Natural killer cell (primary cell): Measurements from ENCODE around the gene GORASP1. TPM values are rescaled to one million over a fixed set of nuclear protein-coding genes. Genes with fewer than 3 reads are reported as not detected.

Source experiments
- ATAC-seq, 3 donors: fragments of 150-1000 bp in 2 of 3; fragments of 200-7000 bp in 1 of 3; cut with Tn5 transposase; 1 replicate in 1 of 3; 2 replicates in 2 of 3; pipeline ENCODE4 v1.10.0; 2021; ENCODE audit warnings: mild to moderate bottlenecking in 2 of 3, moderate library complexity in 2 of 3
- DNase-seq, 2 donors: peaks; one replicate each; pipeline versions ENCODE4 v3.0.0 to v3.0.0-alpha.2; 2013 to 2021; ENCODE audit warnings: mixed read lengths in 1 of 2
- H3K27ac ChIP-seq: one replicate; pipeline ENCODE4 v1.5.1; 2013; ENCODE audit warnings: mild to moderate bottlenecking, low read length
- H3K27me3 ChIP-seq: one replicate; pipeline ENCODE4 v1.6.1; 2013; ENCODE audit warnings: low read length; ENCODE audit not compliant: control insufficient read depth, insufficient read depth
- H3K36me3 ChIP-seq: one replicate; pipeline ENCODE4 v1.6.1; 2013; ENCODE audit warnings: low read length; ENCODE audit not compliant: control insufficient read depth, insufficient read depth
- H3K4me1 ChIP-seq: one replicate; pipeline ENCODE4 v1.6.1; 2013; ENCODE audit warnings: low read length; ENCODE audit not compliant: control insufficient read depth, insufficient read depth
- H3K4me3 ChIP-seq: one replicate; pipeline ENCODE4 v1.5.1; 2013; ENCODE audit warnings: low read length
- H3K9me3 ChIP-seq: one replicate; pipeline ENCODE4 v1.6.1; 2013; ENCODE audit warnings: low read length; ENCODE audit not compliant: control insufficient read depth, insufficient read depth
- H3K27ac Mint-ChIP-seq, 2 donors: one replicate each; pipeline ENCODE4 v1.8.0; 2022; ENCODE audit warnings: mild to moderate bottlenecking in 2 of 2, mixed read lengths in 2 of 2, moderate library complexity in 1 of 2
- H3K27me3 Mint-ChIP-seq, 2 donors: one replicate each; pipeline ENCODE4 v1.8.0; 2022; ENCODE audit warnings: low read depth in 2 of 2, mixed read lengths in 2 of 2
- H3K36me3 Mint-ChIP-seq: one replicate; pipeline ENCODE4 v1.8.0; 2022; ENCODE audit warnings: mixed read lengths
- H3K4me1 Mint-ChIP-seq, 2 donors: one replicate each; pipeline ENCODE4 v1.8.0; 2022; ENCODE audit warnings: mixed read lengths in 2 of 2
- H3K4me3 Mint-ChIP-seq: one replicate; pipeline ENCODE4 v1.8.0; 2022; ENCODE audit warnings: mild to moderate bottlenecking, moderate library complexity, mixed read lengths
- H3K9me3 Mint-ChIP-seq, 2 donors: one replicate each; pipeline ENCODE4 v1.8.0; 2022; ENCODE audit warnings: mixed read lengths in 2 of 2
- CTCF ChIP-seq: fragments of 200-600 bp; IDR thresholded peaks from one replicate; pipeline ENCODE4 v1.8.0; 2022; ENCODE audit warnings: antibody characterized with exemption
- WGBS: methylation state at CpG from one replicate; pipeline ENCODE4 v1.1.7; 2013; ENCODE audit warnings: missing lambda C conversion rate; ENCODE audit not compliant: insufficient coverage; 5-methylcytosine and 5-hydroxymethylcytosine counted together
- intact Hi-C: fragments of 100-400 bp; cut with micrococcal nuclease; formaldehyde crosslinking; loops from one replicate; pipeline ENCODE4 v1.14.2; 2022
- total RNA-seq, 4 donors: library from RNA; stranded (reverse); fragments of 120-200 nt in 1 of 4; gene quantifications; one replicate each; pipeline versions ENCODE4 v1.2.3 to v1.2.4, GENCODE V29; 2013 to 2022

GORASP1 gene
- total RNA-seq, 3 donors from 2014 or later (not counting 1 experiment from before 2014, with no cell fraction given): 20.2 to 21.3 (median 20.8) TPM

GRCh38 chr3:39112113-39112512, 4.7 kb upstream of the GORASP1 start:
- no peak overlapping the region for H3K4me3 Mint-ChIP-seq
- DNase-seq (peak in 1 of 2 donors; percentile 9), ATAC-seq (no peak)
- no peaks in the 10 kb centered on the region for H3K9me3 Mint-ChIP-seq
- H3K27me3 Mint-ChIP-seq: peaks cover 26 to 57% of the 10 kb centered on the region in 2 donors
- Histone ChIP-seq H3K27ac (no peak overlapping the region), H3K4me3 (no peak overlapping the region), H3K4me1 (peaks cover 19% of the 10 kb centered on the region), H3K36me3 (no peaks in the 10 kb centered on the region), H3K9me3 (no peaks in the 10 kb centered on the region), H3K27me3 (no peaks in the 10 kb centered on the region)
- peaks cover 22% of the 10 kb centered on the region in 2 donors for H3K4me1 Mint-ChIP-seq
- H3K27ac Mint-ChIP-seq: no peak overlapping the region
- intact Hi-C loops: no loop called here
- WGBS: 92% methylated on average over 3 of the region's 3 CpGs
- no peak for TF ChIP-seq CTCF
- H3K36me3 Mint-ChIP-seq: no peaks in the 10 kb centered on the region

GRCh38 chr3:39110041-39110639, 2.7 kb upstream of the GORASP1 start:
- 93% methylated on average over 2 of the region's 2 CpGs for WGBS
- Histone ChIP-seq H3K9me3 (no peaks in the 10 kb centered on the region), H3K27me3 (no peaks in the 10 kb centered on the region), H3K4me3 (no peak overlapping the region), H3K27ac (no peak overlapping the region), H3K4me1 (peaks cover 28% of the 10 kb centered on the region), H3K36me3 (no peaks in the 10 kb centered on the region)
- peak in 1 of 2 donors; percentile 11 for DNase-seq
- Mint-ChIP-seq H3K9me3 (no peaks in the 10 kb centered on the region), H3K27me3 (peaks cover 31 to 70% of the 10 kb centered on the region in 2 donors), H3K36me3 (no peaks in the 10 kb centered on the region), H3K27ac (no peak overlapping the region), H3K4me1 (peaks cover 38 to 39% of the 10 kb centered on the region in 2 donors), H3K4me3 (no peak overlapping the region)
- intact Hi-C loops: no loop called here
- no peak for ATAC-seq
- no peak for TF ChIP-seq CTCF

- H3K36me3 ChIP-seq: no peaks in the 10 kb centered on the region
- 96% methylated on average over 5 of the region's 5 CpGs for WGBS
- H3K27me3 Mint-ChIP-seq: peaks cover 31 to 67% of the 10 kb centered on the region in 2 donors
- H3K9me3 ChIP-seq: no peaks in the 10 kb centered on the region
- intact Hi-C loops: loop anchor here (10.0 kb wide), 1 partner anchor 76 kb away; no protein-coding TSS in a partner anchor
- H3K36me3 Mint-ChIP-seq: no peaks in the 10 kb centered on the region
- H3K4me1 ChIP-seq: peaks cover 28% of the 10 kb centered on the region
- no peaks in the 10 kb centered on the region for H3K27me3 ChIP-seq
- no peak overlapping the region for H3K4me3 ChIP-seq
- peak overlapping the region; percentile 95 for H3K4me3 Mint-ChIP-seq
- H3K4me1 Mint-ChIP-seq: peaks cover 42 to 43% of the 10 kb centered on the region in 2 donors
- peak overlapping the region in 1 of 2 donors; percentile 85 for H3K27ac Mint-ChIP-seq
- ATAC-seq (no peak), DNase-seq (no peak)
- H3K27ac ChIP-seq: no peak overlapping the region
- H3K9me3 Mint-ChIP-seq: no peaks in the 10 kb centered on the region
- no peak for TF ChIP-seq CTCF
Measured at GRCh38 chr3:39109086-39109485, 1.7 kb upstream of the GORASP1 start.
